ENCODE data around the gene ITPK1. TPM values are rescaled to one million over a fixed set of nuclear protein-coding genes. Genes with fewer than 3 reads are reported as not detected.

The ITPK1 gene
- total RNA-seq, 1 experiment from 2014 or later: 25.9 TPM

DNA sequence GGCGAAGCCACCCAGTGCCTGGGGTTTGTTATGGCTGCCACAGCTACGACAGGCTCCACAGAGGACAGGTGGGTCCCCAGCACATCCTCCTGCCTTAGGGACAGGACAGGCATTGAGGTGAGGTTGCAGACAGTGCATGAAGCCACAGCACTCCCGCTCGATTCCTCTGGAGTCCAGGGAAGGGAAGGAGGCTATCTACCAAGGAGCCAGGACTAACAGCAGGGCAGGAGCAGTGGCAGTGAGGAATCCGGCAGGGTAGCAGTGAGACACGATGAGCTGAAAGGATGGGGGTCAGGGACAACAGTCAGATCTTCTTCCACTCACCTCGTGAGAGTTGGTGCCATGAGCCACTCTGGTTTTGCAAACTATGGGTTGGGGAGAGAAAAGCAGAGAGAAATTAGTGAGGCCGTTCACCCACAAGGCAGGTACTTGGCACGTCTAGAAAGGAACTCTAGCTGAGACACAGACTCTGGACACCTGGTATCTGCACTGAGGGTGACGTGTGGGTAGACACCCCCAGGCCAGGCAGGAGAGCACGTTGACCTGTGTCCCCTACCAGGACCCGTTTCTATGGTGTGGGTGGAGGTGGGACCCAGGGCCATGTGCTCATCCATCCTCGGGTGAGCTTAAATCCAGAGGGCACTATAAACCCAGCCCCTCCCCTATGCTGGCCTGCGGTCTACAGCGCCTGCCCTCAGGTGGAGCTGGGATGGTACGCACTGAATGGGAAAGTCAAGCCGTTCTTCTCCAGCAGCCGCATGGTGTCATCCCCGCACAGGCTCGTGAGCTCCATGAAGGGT, 153.5 kb downstream of the ITPK1 start:
- Histone ChIP-seq H3K9me3 (ENCODE audit: control insufficient read depth, insufficient read depth, low read depth, low read length) (no peaks in the 10 kb centered on the region), H3K36me3 (ENCODE audit: control insufficient read depth, insufficient read depth, low read length) (no peaks in the 10 kb centered on the region), H3K27me3 (ENCODE audit: control insufficient read depth, insufficient read depth, low read length) (no peaks in the 10 kb centered on the region), H3K27ac (ENCODE audit: low read length) (no peak overlapping the region), H3K4me3 (ENCODE audit: low read depth in 2 of 2, low read length in 2 of 2) (no peak overlapping the region), H3K4me1 (ENCODE audit: control insufficient read depth, insufficient read depth, low read length) (no peaks in the 10 kb centered on the region)
- intact Hi-C loops (cut with micrococcal nuclease; ENCODE audit: unreplicated experiment) (no loop called here), in situ Hi-C loops (cut with HindIII; ENCODE audit: low pct_unique_long_range_greater_than_20kb, low sequenced_read_pairs) (no loop called here)
- ATAC-seq (no peak), DNase-seq (ENCODE audit: low read depth, low spot score) (no peak)
- CTCF ChIA-PET: no interaction called here
- POLR2A ChIA-PET: no interaction called here
- BruUV-seq (replicated peaks): no TSS peak
- TF ChIP-seq POLR2AphosphoS5 (IDR thresholded peaks at IDR 0.05; ENCODE audit: low read depth, low read length) (no peak), SIN3A (IDR thresholded peaks at IDR 0.05; ENCODE audit: borderline replicate concordance, insufficient read depth, low read depth, low read length) (no peak), TCF7L2 (IDR thresholded peaks at IDR 0.05; ENCODE audit: low read depth, low read length) (no peak)
- TF ChIP-seq, protein P1, sequence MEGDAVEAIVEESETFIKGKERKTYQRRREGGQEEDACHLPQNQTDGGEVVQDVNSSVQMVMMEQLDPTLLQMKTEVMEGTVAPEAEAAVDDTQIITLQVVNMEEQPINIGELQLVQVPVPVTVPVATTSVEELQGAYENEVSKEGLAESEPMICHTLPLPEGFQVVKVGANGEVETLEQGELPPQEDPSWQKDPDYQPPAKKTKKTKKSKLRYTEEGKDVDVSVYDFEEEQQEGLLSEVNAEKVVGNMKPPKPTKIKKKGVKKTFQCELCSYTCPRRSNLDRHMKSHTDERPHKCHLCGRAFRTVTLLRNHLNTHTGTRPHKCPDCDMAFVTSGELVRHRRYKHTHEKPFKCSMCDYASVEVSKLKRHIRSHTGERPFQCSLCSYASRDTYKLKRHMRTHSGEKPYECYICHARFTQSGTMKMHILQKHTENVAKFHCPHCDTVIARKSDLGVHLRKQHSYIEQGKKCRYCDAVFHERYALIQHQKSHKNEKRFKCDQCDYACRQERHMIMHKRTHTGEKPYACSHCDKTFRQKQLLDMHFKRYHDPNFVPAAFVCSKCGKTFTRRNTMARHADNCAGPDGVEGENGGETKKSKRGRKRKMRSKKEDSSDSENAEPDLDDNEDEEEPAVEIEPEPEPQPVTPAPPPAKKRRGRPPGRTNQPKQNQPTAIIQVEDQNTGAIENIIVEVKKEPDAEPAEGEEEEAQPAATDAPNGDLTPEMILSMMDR (IDR thresholded peaks at IDR 0.05): no peak
- TF ChIP-seq, protein P2, sequence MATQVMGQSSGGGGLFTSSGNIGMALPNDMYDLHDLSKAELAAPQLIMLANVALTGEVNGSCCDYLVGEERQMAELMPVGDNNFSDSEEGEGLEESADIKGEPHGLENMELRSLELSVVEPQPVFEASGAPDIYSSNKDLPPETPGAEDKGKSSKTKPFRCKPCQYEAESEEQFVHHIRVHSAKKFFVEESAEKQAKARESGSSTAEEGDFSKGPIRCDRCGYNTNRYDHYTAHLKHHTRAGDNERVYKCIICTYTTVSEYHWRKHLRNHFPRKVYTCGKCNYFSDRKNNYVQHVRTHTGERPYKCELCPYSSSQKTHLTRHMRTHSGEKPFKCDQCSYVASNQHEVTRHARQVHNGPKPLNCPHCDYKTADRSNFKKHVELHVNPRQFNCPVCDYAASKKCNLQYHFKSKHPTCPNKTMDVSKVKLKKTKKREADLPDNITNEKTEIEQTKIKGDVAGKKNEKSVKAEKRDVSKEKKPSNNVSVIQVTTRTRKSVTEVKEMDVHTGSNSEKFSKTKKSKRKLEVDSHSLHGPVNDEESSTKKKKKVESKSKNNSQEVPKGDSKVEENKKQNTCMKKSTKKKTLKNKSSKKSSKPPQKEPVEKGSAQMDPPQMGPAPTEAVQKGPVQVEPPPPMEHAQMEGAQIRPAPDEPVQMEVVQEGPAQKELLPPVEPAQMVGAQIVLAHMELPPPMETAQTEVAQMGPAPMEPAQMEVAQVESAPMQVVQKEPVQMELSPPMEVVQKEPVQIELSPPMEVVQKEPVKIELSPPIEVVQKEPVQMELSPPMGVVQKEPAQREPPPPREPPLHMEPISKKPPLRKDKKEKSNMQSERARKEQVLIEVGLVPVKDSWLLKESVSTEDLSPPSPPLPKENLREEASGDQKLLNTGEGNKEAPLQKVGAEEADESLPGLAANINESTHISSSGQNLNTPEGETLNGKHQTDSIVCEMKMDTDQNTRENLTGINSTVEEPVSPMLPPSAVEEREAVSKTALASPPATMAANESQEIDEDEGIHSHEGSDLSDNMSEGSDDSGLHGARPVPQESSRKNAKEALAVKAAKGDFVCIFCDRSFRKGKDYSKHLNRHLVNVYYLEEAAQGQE (IDR thresholded peaks at IDR 0.05; ENCODE audit: insufficient read depth in 1 of 2, low read depth in 2 of 2, low read length in 1 of 2): no peak

DNA sequence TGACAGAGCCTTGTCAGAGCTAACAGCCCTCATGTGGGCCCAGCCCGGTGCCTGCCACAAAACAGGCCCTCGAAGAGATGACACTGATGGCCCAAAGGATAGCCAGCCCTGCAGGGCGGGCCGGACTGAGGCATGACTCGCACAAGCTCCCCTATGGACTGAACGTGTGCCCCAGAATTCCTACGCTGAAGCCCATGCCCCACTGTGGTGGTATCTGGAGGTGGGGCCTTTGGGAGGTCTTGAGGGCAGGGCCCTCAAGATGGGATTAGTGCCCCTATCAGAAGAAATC, 154.2 kb downstream of the ITPK1 start:
- H3K4me3 ChIP-seq (ENCODE audit: low read depth in 2 of 2, low read length in 2 of 2): no peak overlapping the region
- no peak overlapping the region for H3K27ac ChIP-seq (ENCODE audit: low read length)
- TF ChIP-seq SIN3A (IDR thresholded peaks at IDR 0.05; ENCODE audit: borderline replicate concordance, insufficient read depth, low read depth, low read length) (no peak), TCF7L2 (IDR thresholded peaks at IDR 0.05; ENCODE audit: low read depth, low read length) (no peak), POLR2AphosphoS5 (IDR thresholded peaks at IDR 0.05; ENCODE audit: low read depth, low read length) (no peak)
- TF ChIP-seq, protein P1 (IDR thresholded peaks at IDR 0.05): no peak
- TF ChIP-seq, protein P2 (IDR thresholded peaks at IDR 0.05; ENCODE audit: insufficient read depth in 1 of 2, low read depth in 2 of 2, low read length in 1 of 2): no peak
- H3K27me3 ChIP-seq (ENCODE audit: control insufficient read depth, insufficient read depth, low read length): no peaks in the 10 kb centered on the region
- ATAC-seq: no peak
- BruUV-seq (replicated peaks): no TSS peak
- no peaks in the 10 kb centered on the region for H3K9me3 ChIP-seq (ENCODE audit: control insufficient read depth, insufficient read depth, low read depth, low read length)
- H3K36me3 ChIP-seq (ENCODE audit: control insufficient read depth, insufficient read depth, low read length): no peaks in the 10 kb centered on the region
- H3K4me1 ChIP-seq (ENCODE audit: control insufficient read depth, insufficient read depth, low read length): no peaks in the 10 kb centered on the region
- intact Hi-C loops (cut with micrococcal nuclease; ENCODE audit: unreplicated experiment) (no loop called here), in situ Hi-C loops (cut with HindIII; ENCODE audit: low pct_unique_long_range_greater_than_20kb, low sequenced_read_pairs) (no loop called here)
- ChIA-PET CTCF (no interaction called here), POLR2A (no interaction called here)
- DNase-seq (ENCODE audit: low read depth, low spot score): no peak

All from Panc1 (cell line).